A549 treated with RU486 at 1 μM for 4 hours (cell line): Measurements from ENCODE around the gene CLDN17. TPM values are rescaled to one million over a fixed set of nuclear protein-coding genes. Genes with fewer than 3 reads are reported as not detected.

Source experiments
- total RNA-seq: library from RNA; stranded (reverse); fragments of 200-300 nt; extraction: Qiagen RNA extraction; gene quantifications from 5 replicates; pipeline ENCODE4 v1.2.3, GENCODE V29; 2022; ENCODE audit warnings: low read depth

CLDN17 gene, protein sequence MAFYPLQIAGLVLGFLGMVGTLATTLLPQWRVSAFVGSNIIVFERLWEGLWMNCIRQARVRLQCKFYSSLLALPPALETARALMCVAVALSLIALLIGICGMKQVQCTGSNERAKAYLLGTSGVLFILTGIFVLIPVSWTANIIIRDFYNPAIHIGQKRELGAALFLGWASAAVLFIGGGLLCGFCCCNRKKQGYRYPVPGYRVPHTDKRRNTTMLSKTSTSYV
- not detected in 5 replicates for total RNA-seq

DNA sequence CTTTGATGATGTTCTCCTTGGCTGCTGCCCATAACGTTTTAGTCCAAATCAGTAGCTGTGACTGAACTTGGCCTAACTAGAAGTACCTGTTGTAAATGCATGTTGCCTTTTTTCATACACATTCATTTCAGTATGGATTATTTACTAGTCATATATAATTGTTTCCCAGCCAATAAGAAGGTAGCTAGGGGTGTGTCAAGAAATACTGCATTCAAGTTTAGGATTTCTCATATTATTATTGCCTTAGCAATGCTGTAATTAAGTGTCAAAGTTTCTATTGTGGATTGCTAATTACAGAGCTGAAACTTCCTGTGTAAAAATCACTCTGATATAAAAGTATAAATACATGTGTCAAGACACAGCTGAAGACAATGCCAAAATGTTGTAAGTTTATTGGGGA, at the start of gene CLDN17:
Gene CLDN17, minus strand, starts transcription at position 101 of the 400 bp plus-strand sequence. CDS start 188 bp downstream, outside the sequence.

DNA sequence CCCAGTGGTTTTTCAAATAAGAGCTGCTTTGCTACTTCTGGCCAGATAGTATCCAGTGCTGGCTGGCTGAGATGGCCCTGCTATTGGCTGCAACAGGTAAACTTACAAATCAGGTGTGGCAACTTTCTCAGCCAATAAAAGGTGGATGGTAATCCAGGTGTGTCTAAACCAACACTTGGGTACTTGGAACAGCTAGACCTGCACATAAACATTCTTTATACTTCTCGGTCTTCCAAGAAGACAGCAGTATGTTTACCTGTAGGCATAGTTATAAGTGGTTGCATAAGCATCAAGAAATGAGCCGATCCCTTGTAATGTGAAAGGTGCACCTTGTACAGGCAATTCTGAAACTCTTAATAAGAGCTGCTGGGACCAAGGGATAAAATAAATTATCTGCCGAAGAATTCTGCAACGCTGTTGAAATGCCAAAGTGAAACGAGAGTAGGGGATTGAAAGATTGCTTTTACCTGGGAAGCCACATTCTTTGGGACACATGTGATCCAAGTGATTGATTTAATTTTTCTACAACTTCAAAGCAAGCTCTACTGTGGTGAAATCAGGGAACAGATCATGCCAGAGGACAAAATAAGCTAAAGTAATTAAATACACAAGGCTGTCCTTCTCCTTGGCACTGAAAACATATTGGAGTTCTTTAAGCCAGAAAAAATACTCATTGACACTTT, 49.6 kb upstream of the CLDN17 start, which contains the start of gene CLDN8:
Gene CLDN8, minus strand, starts transcription at position 57 of the 683 bp plus-strand sequence. CDS start 172 bp downstream, outside the sequence.

Other genes starting within 250 kb of the CLDN17 start
- gene GRIK1, start 226.8 kb downstream of the CLDN17 start, total RNA-seq, result not detected in 5 replicates
- gene CLDN8, start 49.3 kb upstream of the CLDN17 start, total RNA-seq, result not detected in 5 replicates
- gene KRTAP24-1, start 116.1 kb upstream of the CLDN17 start, total RNA-seq, result not detected in 5 replicates
- gene KRTAP25-1, start 122.7 kb upstream of the CLDN17 start, total RNA-seq, result not detected in 5 replicates
- not detected in 5 replicates for gene KRTAP26-1, start 153.5 kb upstream of the CLDN17 start, total RNA-seq
- gene KRTAP27-1, start 170.9 kb upstream of the CLDN17 start, total RNA-seq, result not detected in 5 replicates
- not detected in 5 replicates for gene KRTAP23-1, start 181.8 kb upstream of the CLDN17 start, total RNA-seq
- gene KRTAP13-2, start 205.5 kb upstream of the CLDN17 start, total RNA-seq, result not detected in 5 replicates
- gene KRTAP13-1, start 229.2 kb upstream of the CLDN17 start, total RNA-seq, result not detected in 5 replicates